MCF 10A (cell line): ENCODE measurements around the gene NHERF2. TPM values are rescaled to one million over a fixed set of nuclear protein-coding genes. Genes with fewer than 3 reads are reported as not detected.

ENCODE experiments used
- BruUV-seq: library from RNA; stranded (reverse); fragments of 400-500 nt; replicated peaks from 2 replicates; lab custom pipeline; 2021; lab: Mats Ljungman, UMichigan
- CTCF ChIA-PET: fragments of 300-600 bp; sonication (Branson Sonifier 250); formaldehyde crosslinking; extraction: SDS; loops from one replicate; lab custom pipeline; 2021; ENCODE audit warnings: antibody characterized with exemption, inconsistent platforms; lab: Yijun Ruan, JAX
- POLR2A ChIA-PET: fragments of 300-600, 350-650 bp; sonication (Branson Sonifier 250); formaldehyde crosslinking; extraction: SDS; loops from one replicate; lab custom pipeline; 2020; ENCODE audit warnings: antibody characterized with exemption, inconsistent platforms; lab: Yijun Ruan, JAX
- DNase-seq: peaks from one replicate; pipeline ENCODE4 v3.0.0-alpha.2; 2018; ENCODE audit not compliant: unreplicated experiment
- H3K27ac Mint-ChIP-seq: one replicate; pipeline ENCODE4 v1.8.0; 2022; ENCODE audit warnings: mild to moderate bottlenecking, low read depth, mixed read lengths; ENCODE audit not compliant: unreplicated experiment
- H3K27me3 Mint-ChIP-seq: one replicate; pipeline ENCODE4 v1.8.0; 2022; ENCODE audit warnings: mixed read lengths; ENCODE audit not compliant: insufficient read depth, unreplicated experiment
- H3K36me3 Mint-ChIP-seq: one replicate; pipeline ENCODE4 v1.8.0; 2022; ENCODE audit warnings: mild to moderate bottlenecking, moderate library complexity, mixed read lengths; ENCODE audit not compliant: insufficient read depth, unreplicated experiment
- H3K4me1 Mint-ChIP-seq: one replicate; pipeline ENCODE4 v1.8.0; 2022; ENCODE audit warnings: mixed read lengths; ENCODE audit not compliant: insufficient read depth, unreplicated experiment
- H3K4me3 Mint-ChIP-seq: one replicate; pipeline ENCODE4 v1.8.0; 2022; ENCODE audit warnings: mild to moderate bottlenecking, moderate library complexity, mixed read lengths; ENCODE audit not compliant: unreplicated experiment
- H3K9me3 Mint-ChIP-seq: one replicate; pipeline ENCODE4 v1.8.0; 2022; ENCODE audit warnings: mixed read lengths; ENCODE audit not compliant: unreplicated experiment
- CTCF ChIP-seq: fragments of 200-600 bp; IDR thresholded peaks from one replicate; pipeline ENCODE4 v1.8.0; 2022; ENCODE audit warnings: antibody characterized with exemption, mild to moderate bottlenecking; ENCODE audit not compliant: unreplicated experiment
- intact Hi-C: fragments of 100-400 bp; cut with micrococcal nuclease; formaldehyde crosslinking; loops from 2 replicates; pipeline ENCODE4 v1.14.1; 2022
- total RNA-seq: library from RNA; stranded (reverse); gene quantifications from 2 replicates; pipeline ENCODE4 v1.2.3, GENCODE V29; 2022

The NHERF2 gene
- total RNA-seq, 1 experiment from 2014 or later = 14.5 TPM

GRCh38 chr16:2025878-2026460 lies 733 bp upstream of the NHERF2 start:
- DNase-seq = no peak
- intact Hi-C loops = no loop called here
- ChIA-PET POLR2A (interaction anchor here (1.0 to 2.6 kb wide), 2 partner anchors 11 to 22 kb away, joined by 3 to 11 read pairs; partner anchors contain the start of genes NTHL1 and TSC2), CTCF (interaction anchor here (1.1 to 2.0 kb wide), 2 partner anchors 114 to 128 kb away, joined by 5 to 9 read pairs; no protein-coding TSS in a partner anchor)
- Mint-ChIP-seq H3K36me3 (peaks cover 13% of the 10 kb centered on the region), H3K4me1 (peaks cover 9% of the 10 kb centered on the region), H3K27ac (no peak overlapping the region), H3K9me3 (no peaks in the 10 kb centered on the region), H3K4me3 (peak overlapping the region; percentile 70), H3K27me3 (no peaks in the 10 kb centered on the region)
- no TSS peak for BruUV-seq
- no peak for TF ChIP-seq CTCF

DNA sequence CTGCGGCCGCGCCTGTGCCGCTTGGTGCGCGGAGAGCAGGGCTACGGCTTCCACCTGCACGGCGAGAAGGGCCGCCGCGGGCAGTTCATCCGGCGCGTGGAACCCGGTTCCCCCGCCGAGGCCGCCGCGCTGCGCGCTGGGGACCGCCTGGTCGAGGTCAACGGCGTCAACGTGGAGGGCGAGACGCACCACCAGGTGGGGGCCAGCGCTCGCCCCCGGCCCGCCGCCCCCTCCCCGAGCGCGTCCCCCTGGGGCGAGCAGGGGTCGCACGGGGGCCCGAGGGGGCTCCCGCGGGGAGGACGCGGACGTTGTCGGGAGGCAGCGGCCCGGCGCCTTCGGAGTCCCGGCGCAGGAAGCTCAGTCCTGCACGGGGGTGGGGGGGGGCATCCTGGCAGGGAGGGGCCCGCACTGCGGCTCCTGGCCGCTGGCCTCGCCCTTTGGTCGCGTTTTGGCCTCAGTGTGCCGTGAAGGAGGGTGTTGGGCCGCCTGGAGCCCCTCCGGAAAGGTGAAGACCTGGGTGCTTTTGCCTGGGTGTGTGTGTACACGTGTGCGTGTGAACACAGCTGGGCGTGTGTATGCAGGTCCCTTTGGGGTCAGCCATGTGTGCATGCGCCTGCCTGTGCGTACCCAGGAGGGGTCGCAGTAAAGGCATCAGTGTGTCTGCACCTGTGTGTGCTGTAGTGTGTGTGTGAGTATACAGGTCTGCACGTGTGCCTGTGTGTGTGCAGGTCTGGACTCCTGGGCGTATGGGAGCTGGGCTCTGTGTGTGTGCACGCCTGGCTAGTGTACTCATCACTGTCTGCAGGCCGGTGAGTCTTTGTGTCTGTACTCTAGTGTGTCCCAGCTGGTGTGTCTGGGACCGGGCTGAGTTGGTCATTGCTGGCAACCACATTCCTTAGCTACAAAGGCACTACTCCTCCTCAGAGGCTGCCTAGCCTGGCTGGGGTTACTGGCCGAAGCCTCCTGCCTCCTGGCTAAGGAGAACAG lies 615 bp downstream of the NHERF2 start:
- Mint-ChIP-seq H3K4me1 (peaks cover 9% of the 10 kb centered on the region), H3K27me3 (no peaks in the 10 kb centered on the region), H3K27ac (no peak overlapping the region), H3K4me3 (peak overlapping the region; percentile 70), H3K36me3 (peaks cover 12% of the 10 kb centered on the region), H3K9me3 (no peaks in the 10 kb centered on the region)
- no peak for TF ChIP-seq CTCF
- BruUV-seq = no TSS peak
- CTCF ChIA-PET = interaction anchor here (0.6 to 2.0 kb wide), 6 partner anchors 10 to 113 kb away, joined by 3 to 9 read pairs (median 3); no protein-coding TSS in a partner anchor
- DNase-seq = no peak
- POLR2A ChIA-PET = interaction anchor here (0.6 to 2.6 kb wide), 10 partner anchors 14 to 136 kb away, joined by 3 to 11 read pairs (median 4); partner anchors contain the start of genes NTHL1, TBL3 and TSC2
- intact Hi-C loops = no loop called here

DNA sequence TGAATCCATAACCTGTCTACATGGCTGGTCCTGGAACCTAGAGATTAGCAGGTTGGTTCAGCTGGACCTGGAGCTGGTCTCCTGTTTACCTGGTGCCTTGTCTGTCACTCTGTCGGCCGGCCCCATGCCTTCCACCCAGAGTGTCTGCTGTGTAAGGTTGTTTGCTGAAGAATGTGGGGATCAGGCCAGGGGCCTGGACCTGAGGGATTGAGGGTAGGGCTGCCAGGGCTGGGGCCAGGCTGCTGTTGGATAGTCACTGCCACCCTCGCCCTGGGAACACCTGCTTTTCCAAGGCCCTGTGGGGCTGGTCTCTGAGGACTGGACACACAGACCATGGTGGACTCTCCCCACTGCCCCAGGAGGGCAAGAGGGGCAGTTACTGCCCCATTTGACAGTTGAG lies 1.4 kb downstream of the NHERF2 start:
- Mint-ChIP-seq H3K27me3 (no peaks in the 10 kb centered on the region), H3K4me3 (peak overlapping the region; percentile 70), H3K9me3 (no peaks in the 10 kb centered on the region), H3K36me3 (peaks cover 7% of the 10 kb centered on the region), H3K27ac (no peak overlapping the region), H3K4me1 (peaks cover under 1% of the 10 kb centered on the region)
- no peak for DNase-seq
- intact Hi-C loops = no loop called here
- no peak for TF ChIP-seq CTCF
- no TSS peak for BruUV-seq
- ChIA-PET POLR2A (interaction anchor here (0.6 to 2.6 kb wide), 6 partner anchors 13 to 132 kb away, joined by 3 to 11 read pairs (median 4); partner anchors contain the start of genes NTHL1, TBL3 and TSC2), CTCF (interaction anchor here (0.6 to 1.1 kb wide), 4 partner anchors 11 to 20 kb away, joined by 3 read pairs; no protein-coding TSS in a partner anchor)
